ENCODE measurements around the gene TOX2.

The TOX2 gene

DNA sequence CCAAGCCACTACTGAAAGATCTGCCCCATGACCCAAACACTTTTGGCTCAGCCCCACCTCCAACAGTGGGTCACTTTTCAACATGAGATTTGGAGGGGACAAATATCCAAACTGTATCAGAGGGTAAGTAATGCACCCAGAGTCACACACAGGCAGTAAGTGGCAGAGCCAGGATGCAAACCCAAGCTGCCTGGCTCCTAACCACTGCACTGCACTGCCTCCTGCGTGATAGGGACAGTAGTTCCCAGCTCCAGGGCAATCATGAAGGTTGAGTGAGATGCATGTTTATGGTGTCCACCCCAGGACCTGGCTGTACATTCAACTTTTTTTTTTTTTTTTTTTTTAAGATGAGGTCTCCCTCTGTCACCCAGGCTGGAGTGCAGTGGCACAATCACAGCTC lies 88.2 kb downstream of the TOX2 start:
- no peak overlapping the region for H2BK120ac ChIP-seq (ENCODE audit: low read depth, low read length)
- H2BK15ac ChIP-seq (replicated peaks; ENCODE audit: low read depth) = no peak overlapping the region
- no peak overlapping the region for H2AK5ac ChIP-seq (ENCODE audit: low read length)
- H3K9ac ChIP-seq (ENCODE audit: low read length) = no peak overlapping the region
- no peak for DNase-seq
- no peak overlapping the region for H3K23ac ChIP-seq (ENCODE audit: low read length)
- no peak overlapping the region for H4K5ac ChIP-seq (ENCODE audit: low read length)
- no peak overlapping the region for H3K27ac ChIP-seq (ENCODE audit: low read depth, low read length)
- no peaks in the 10 kb centered on the region for H3K36me3 ChIP-seq (ENCODE audit: control insufficient read depth, insufficient read depth, low read length)
- no peak overlapping the region for H4K8ac ChIP-seq (ENCODE audit: low read depth, low read length)
- H3K4ac ChIP-seq (ENCODE audit: low read depth, low read length) = no peak overlapping the region
- H3K56ac ChIP-seq (ENCODE audit: low read length) = no peak overlapping the region
- H2BK5ac ChIP-seq (ENCODE audit: low read length) = no peak overlapping the region
- no peak overlapping the region for H3K4me3 ChIP-seq (ENCODE audit: low read length)
- no peaks in the 10 kb centered on the region for H3K4me1 ChIP-seq (ENCODE audit: control insufficient read depth, low read depth, low read length)
- H3K27me3 ChIP-seq (ENCODE audit: insufficient read depth, low read length, poor library complexity) = no peaks in the 10 kb centered on the region
- H3K18ac ChIP-seq (ENCODE audit: low read length) = no peak overlapping the region
- no CpG with 5 or more reads among the region's 1 CpG for WGBS (ENCODE audit: extremely low coverage, insufficient coverage, low lambda C conversion rate)
- H3K79me2 ChIP-seq (ENCODE audit: control insufficient read depth, insufficient read depth, low read length) = no peaks in the 10 kb centered on the region
- no peak overlapping the region for H3K4me2 ChIP-seq (ENCODE audit: low read length)
- H3K79me1 ChIP-seq (ENCODE audit: low read length) = no peaks in the 10 kb centered on the region

DNA sequence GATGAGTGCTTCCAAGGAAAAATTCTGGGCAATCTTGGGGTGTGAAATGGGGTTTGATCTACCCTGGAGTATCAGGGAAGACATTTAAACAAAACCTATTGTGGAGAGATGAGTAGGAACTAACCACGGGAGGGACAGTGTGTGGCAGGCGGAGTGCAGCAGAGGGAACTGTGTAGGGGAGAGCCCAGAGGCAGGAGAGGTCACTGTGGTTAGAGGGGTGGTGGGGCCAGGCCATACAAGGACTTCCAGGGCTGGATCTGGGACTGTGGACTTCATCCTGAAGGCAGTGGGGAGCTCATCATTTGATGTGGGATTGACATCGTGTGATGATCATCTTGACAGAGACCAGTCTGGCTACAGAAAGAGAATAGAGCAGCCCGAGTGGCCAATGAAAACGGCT lies 89.0 kb downstream of the TOX2 start:
- H3K18ac ChIP-seq (ENCODE audit: low read length) = no peak overlapping the region
- H3K9ac ChIP-seq (ENCODE audit: low read length) = no peak overlapping the region
- H2AK5ac ChIP-seq (ENCODE audit: low read length) = no peak overlapping the region
- H3K4me1 ChIP-seq (ENCODE audit: control insufficient read depth, low read depth, low read length) = no peaks in the 10 kb centered on the region
- H3K4me3 ChIP-seq (ENCODE audit: low read length) = no peak overlapping the region
- no CpG with 5 or more reads among the region's 5 CpGs for WGBS (ENCODE audit: extremely low coverage, insufficient coverage, low lambda C conversion rate)
- H2BK120ac ChIP-seq (ENCODE audit: low read depth, low read length) = no peak overlapping the region
- H3K56ac ChIP-seq (ENCODE audit: low read length) = no peak overlapping the region
- no peak overlapping the region for H2BK15ac ChIP-seq (replicated peaks; ENCODE audit: low read depth)
- no peaks in the 10 kb centered on the region for H3K79me2 ChIP-seq (ENCODE audit: control insufficient read depth, insufficient read depth, low read length)
- H3K4me2 ChIP-seq (ENCODE audit: low read length) = no peak overlapping the region
- no peak overlapping the region for H3K4ac ChIP-seq (ENCODE audit: low read depth, low read length)
- no peak overlapping the region for H4K8ac ChIP-seq (ENCODE audit: low read depth, low read length)
- no peaks in the 10 kb centered on the region for H3K27me3 ChIP-seq (ENCODE audit: insufficient read depth, low read length, poor library complexity)
- DNase-seq = no peak
- no peak overlapping the region for H3K23ac ChIP-seq (ENCODE audit: low read length)
- no peak overlapping the region for H2BK5ac ChIP-seq (ENCODE audit: low read length)
- no peaks in the 10 kb centered on the region for H3K36me3 ChIP-seq (ENCODE audit: control insufficient read depth, insufficient read depth, low read length)
- no peaks in the 10 kb centered on the region for H3K79me1 ChIP-seq (ENCODE audit: low read length)
- H4K5ac ChIP-seq (ENCODE audit: low read length) = no peak overlapping the region
- no peak overlapping the region for H3K27ac ChIP-seq (ENCODE audit: low read depth, low read length)

DNA sequence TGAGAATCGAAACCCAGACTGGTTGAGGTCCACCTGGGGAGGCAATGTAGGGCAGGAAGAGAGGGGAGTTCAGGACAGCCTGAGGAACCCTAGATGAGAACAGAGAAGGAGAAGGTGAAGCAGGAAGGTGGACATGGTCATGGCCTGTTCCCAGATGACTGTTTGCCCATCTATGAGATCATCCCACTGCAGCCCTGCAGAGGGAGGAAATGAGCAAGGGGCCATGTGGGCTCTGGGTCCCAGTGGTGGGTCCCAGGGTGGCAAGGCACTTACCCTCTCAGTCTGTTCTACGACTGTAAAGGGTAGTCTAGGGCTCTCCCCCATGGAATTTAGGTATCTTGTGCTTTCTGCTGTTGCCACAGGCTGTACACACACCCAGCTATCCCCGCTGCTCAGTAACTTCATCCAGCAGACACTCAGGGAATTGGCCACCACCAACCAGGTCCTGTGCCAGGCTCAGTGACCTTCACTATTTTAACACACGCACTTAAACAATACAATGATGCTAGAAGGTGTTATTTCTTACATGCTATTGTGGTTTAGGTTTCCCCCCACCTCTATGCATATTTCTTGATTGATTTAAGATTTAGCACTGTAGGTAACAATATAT lies 89.8 kb downstream of the TOX2 start:
- Histone ChIP-seq H3K4me1 (ENCODE audit: control insufficient read depth, low read depth, low read length) (no peaks in the 10 kb centered on the region), H3K4me3 (ENCODE audit: low read length) (no peak overlapping the region), H4K8ac (ENCODE audit: low read depth, low read length) (no peak overlapping the region), H3K56ac (ENCODE audit: low read length) (no peak overlapping the region), H3K79me2 (ENCODE audit: control insufficient read depth, insufficient read depth, low read length) (no peaks in the 10 kb centered on the region), H3K4me2 (ENCODE audit: low read length) (no peak overlapping the region), H3K27ac (ENCODE audit: low read depth, low read length) (no peak overlapping the region), H2BK120ac (ENCODE audit: low read depth, low read length) (no peak overlapping the region), H3K23ac (ENCODE audit: low read length) (no peak overlapping the region), H3K36me3 (ENCODE audit: control insufficient read depth, insufficient read depth, low read length) (no peaks in the 10 kb centered on the region), H2AK5ac (ENCODE audit: low read length) (no peak overlapping the region), H3K4ac (ENCODE audit: low read depth, low read length) (no peak overlapping the region), H3K79me1 (ENCODE audit: low read length) (no peaks in the 10 kb centered on the region), H3K18ac (ENCODE audit: low read length) (no peak overlapping the region), H4K5ac (ENCODE audit: low read length) (no peak overlapping the region), H3K27me3 (ENCODE audit: insufficient read depth, low read length, poor library complexity) (no peaks in the 10 kb centered on the region), H2BK15ac (replicated peaks; ENCODE audit: low read depth) (no peak overlapping the region), H3K9ac (ENCODE audit: low read length) (no peak overlapping the region), H2BK5ac (ENCODE audit: low read length) (no peak overlapping the region)
- no peak for DNase-seq
- WGBS (ENCODE audit: extremely low coverage, insufficient coverage, low lambda C conversion rate) = no CpG with 5 or more reads among the region's 4 CpGs

DNA sequence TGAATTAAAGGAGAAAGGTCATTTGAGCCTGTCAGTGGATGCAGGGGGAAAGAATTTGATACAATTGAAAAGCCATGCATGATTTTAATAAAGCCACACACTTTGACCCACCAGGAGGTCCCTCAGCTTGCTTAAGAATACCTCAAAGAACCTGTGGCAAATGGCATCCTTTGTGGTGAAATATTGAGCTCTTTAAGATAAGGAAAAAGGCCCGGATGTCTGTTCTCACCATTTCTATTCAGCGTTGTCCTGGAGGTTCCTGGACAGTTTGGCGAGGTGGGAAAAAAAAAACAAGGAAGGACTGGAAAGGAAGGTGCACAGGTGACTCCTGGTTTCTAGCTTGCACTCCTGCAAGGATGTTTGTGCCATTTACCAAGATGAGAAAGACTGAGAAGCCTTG lies 91.0 kb downstream of the TOX2 start:
- H3K4ac ChIP-seq (ENCODE audit: low read depth, low read length) = no peak overlapping the region
- H3K9ac ChIP-seq (ENCODE audit: low read length) = no peak overlapping the region
- H2BK5ac ChIP-seq (ENCODE audit: low read length) = no peak overlapping the region
- no peaks in the 10 kb centered on the region for H3K36me3 ChIP-seq (ENCODE audit: control insufficient read depth, insufficient read depth, low read length)
- WGBS (ENCODE audit: extremely low coverage, insufficient coverage, low lambda C conversion rate) = no CpG with 5 or more reads among the region's 3 CpGs
- no peak overlapping the region for H4K5ac ChIP-seq (ENCODE audit: low read length)
- H3K4me3 ChIP-seq (ENCODE audit: low read length) = no peak overlapping the region
- no peak overlapping the region for H2AK5ac ChIP-seq (ENCODE audit: low read length)
- H3K79me2 ChIP-seq (ENCODE audit: control insufficient read depth, insufficient read depth, low read length) = no peaks in the 10 kb centered on the region
- H4K8ac ChIP-seq (ENCODE audit: low read depth, low read length) = no peak overlapping the region
- no peak for DNase-seq
- no peak overlapping the region for H3K18ac ChIP-seq (ENCODE audit: low read length)
- H3K4me1 ChIP-seq (ENCODE audit: control insufficient read depth, low read depth, low read length) = no peaks in the 10 kb centered on the region
- no peak overlapping the region for H3K23ac ChIP-seq (ENCODE audit: low read length)
- H3K4me2 ChIP-seq (ENCODE audit: low read length) = no peak overlapping the region
- no peaks in the 10 kb centered on the region for H3K27me3 ChIP-seq (ENCODE audit: insufficient read depth, low read length, poor library complexity)
- no peak overlapping the region for H3K27ac ChIP-seq (ENCODE audit: low read depth, low read length)
- no peaks in the 10 kb centered on the region for H3K79me1 ChIP-seq (ENCODE audit: low read length)
- no peak overlapping the region for H2BK120ac ChIP-seq (ENCODE audit: low read depth, low read length)
- H2BK15ac ChIP-seq (replicated peaks; ENCODE audit: low read depth) = no peak overlapping the region
- H3K56ac ChIP-seq (ENCODE audit: low read length) = no peak overlapping the region

DNA sequence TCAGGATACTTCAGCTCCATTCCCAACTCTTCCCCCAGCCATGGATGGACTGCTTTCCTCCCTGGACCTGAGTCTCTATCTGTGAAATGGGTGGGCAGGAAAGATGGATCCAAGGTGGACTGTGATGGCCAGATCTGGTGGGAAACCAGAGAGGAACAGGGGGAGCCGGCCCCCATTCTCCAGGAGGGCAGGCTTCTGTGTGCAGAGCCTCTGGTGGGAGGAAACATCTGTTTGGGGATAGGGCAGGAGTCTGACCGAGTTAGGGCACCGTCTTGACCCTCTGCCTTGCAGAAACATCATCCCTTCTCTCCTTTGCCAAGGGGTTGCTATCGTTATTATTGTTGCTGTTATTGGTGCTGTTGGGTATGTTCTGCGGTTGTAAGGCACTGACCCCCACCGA lies 91.5 kb downstream of the TOX2 start:
- Histone ChIP-seq H3K27ac (ENCODE audit: low read depth, low read length) (no peak overlapping the region), H2BK15ac (replicated peaks; ENCODE audit: low read depth) (no peak overlapping the region), H3K4ac (ENCODE audit: low read depth, low read length) (no peak overlapping the region), H3K56ac (ENCODE audit: low read length) (no peak overlapping the region), H4K8ac (ENCODE audit: low read depth, low read length) (no peak overlapping the region), H3K4me2 (ENCODE audit: low read length) (no peak overlapping the region), H2BK120ac (ENCODE audit: low read depth, low read length) (no peak overlapping the region), H2BK5ac (ENCODE audit: low read length) (no peak overlapping the region), H3K23ac (ENCODE audit: low read length) (no peak overlapping the region), H2AK5ac (ENCODE audit: low read length) (no peak overlapping the region), H3K27me3 (ENCODE audit: insufficient read depth, low read length, poor library complexity) (no peaks in the 10 kb centered on the region), H3K18ac (ENCODE audit: low read length) (no peak overlapping the region), H3K4me3 (ENCODE audit: low read length) (no peak overlapping the region), H4K5ac (ENCODE audit: low read length) (no peak overlapping the region), H3K36me3 (ENCODE audit: control insufficient read depth, insufficient read depth, low read length) (no peaks in the 10 kb centered on the region), H3K79me1 (ENCODE audit: low read length) (no peaks in the 10 kb centered on the region), H3K9ac (ENCODE audit: low read length) (no peak overlapping the region), H3K4me1 (ENCODE audit: control insufficient read depth, low read depth, low read length) (no peaks in the 10 kb centered on the region), H3K79me2 (ENCODE audit: control insufficient read depth, insufficient read depth, low read length) (no peaks in the 10 kb centered on the region)
- DNase-seq = no peak
- WGBS (ENCODE audit: extremely low coverage, insufficient coverage, low lambda C conversion rate) = no CpG with 5 or more reads among the region's 6 CpGs

DNA sequence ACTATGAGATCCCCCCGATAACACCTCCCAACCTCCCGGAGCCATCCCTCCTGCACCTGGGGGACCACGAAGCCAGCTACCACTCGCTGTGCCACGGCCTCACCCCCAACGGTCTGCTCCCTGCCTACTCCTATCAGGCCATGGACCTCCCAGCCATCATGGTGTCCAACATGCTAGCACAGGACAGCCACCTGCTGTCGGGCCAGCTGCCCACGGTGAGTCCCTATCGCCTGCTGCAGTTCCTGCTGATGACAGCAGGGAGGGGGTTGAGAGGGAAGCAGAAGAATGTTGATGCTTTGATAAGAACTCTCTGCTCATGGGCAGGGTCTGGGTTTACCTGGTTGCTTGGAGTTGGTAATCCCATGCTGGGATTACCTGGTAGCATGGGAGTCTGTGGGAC lies 91.9 kb downstream of the TOX2 start:
- no CpG with 5 or more reads among the region's 9 CpGs for WGBS (ENCODE audit: extremely low coverage, insufficient coverage, low lambda C conversion rate)
- no peak overlapping the region for H4K5ac ChIP-seq (ENCODE audit: low read length)
- H3K27me3 ChIP-seq (ENCODE audit: insufficient read depth, low read length, poor library complexity) = no peaks in the 10 kb centered on the region
- no peak overlapping the region for H3K4me3 ChIP-seq (ENCODE audit: low read length)
- peak; percentile 60 for DNase-seq
- no peaks in the 10 kb centered on the region for H3K36me3 ChIP-seq (ENCODE audit: control insufficient read depth, insufficient read depth, low read length)
- no peaks in the 10 kb centered on the region for H3K79me1 ChIP-seq (ENCODE audit: low read length)
- no peak overlapping the region for H3K4ac ChIP-seq (ENCODE audit: low read depth, low read length)
- H3K56ac ChIP-seq (ENCODE audit: low read length) = no peak overlapping the region
- H3K79me2 ChIP-seq (ENCODE audit: control insufficient read depth, insufficient read depth, low read length) = no peaks in the 10 kb centered on the region
- no peak overlapping the region for H2BK120ac ChIP-seq (ENCODE audit: low read depth, low read length)
- no peak overlapping the region for H4K8ac ChIP-seq (ENCODE audit: low read depth, low read length)
- no peaks in the 10 kb centered on the region for H3K4me1 ChIP-seq (ENCODE audit: control insufficient read depth, low read depth, low read length)
- H3K18ac ChIP-seq (ENCODE audit: low read length) = no peak overlapping the region
- no peak overlapping the region for H3K4me2 ChIP-seq (ENCODE audit: low read length)
- no peak overlapping the region for H3K27ac ChIP-seq (ENCODE audit: low read depth, low read length)
- no peak overlapping the region for H3K9ac ChIP-seq (ENCODE audit: low read length)
- H2AK5ac ChIP-seq (ENCODE audit: low read length) = no peak overlapping the region
- H2BK5ac ChIP-seq (ENCODE audit: low read length) = no peak overlapping the region
- no peak overlapping the region for H3K23ac ChIP-seq (ENCODE audit: low read length)
- H2BK15ac ChIP-seq (replicated peaks; ENCODE audit: low read depth) = no peak overlapping the region
